ENCODE results near the gene TEX14. TPM values are rescaled to one million over a fixed set of nuclear protein-coding genes. Genes with fewer than 3 reads are reported as not detected.

The TEX14 gene
- total RNA-seq, 1 experiment from 2014 or later = 0.31 TPM

DNA sequence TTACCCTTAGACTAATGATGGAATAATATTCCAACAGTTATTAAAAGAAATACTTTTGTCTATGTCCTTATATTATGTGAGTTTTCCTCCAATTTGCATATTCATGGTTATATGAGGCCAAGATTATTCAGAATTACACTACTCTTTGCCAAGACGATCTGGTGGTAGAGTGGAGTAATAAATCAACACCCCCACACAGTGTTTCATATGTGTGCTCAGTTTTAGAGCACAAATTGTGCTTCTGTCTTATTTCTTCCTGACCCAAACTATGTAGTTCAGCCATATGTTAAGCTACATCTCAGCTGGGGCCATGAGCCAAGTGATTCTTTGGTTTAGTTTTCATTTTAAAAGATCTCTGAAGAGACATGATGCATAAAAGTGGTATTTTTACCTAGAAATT, 37.0 kb upstream of the TEX14 start:
- Mint-ChIP-seq H3K27ac (no peak overlapping the region; a peak in 1 of 7 replicates), H3K4me1 (no peaks in the 10 kb centered on the region), H3K27me3 (ENCODE audit: low read depth) (no peaks in the 10 kb centered on the region; the same call in 1 of the 2 replicates), H3K4me3 (no peak overlapping the region), H3K36me3 (ENCODE audit: insufficient read depth in 1 of 3, low read depth in 3 of 3) (no peaks in the 10 kb centered on the region), H3K9me3 (no peaks in the 10 kb centered on the region)
- Histone ChIP-seq H3K23ac (ENCODE audit: insufficient read length, low read depth, low read length) (no peak overlapping the region), H3K27ac (ENCODE audit: insufficient read length, low read depth, low read length) (no peak overlapping the region), H2AK5ac (ENCODE audit: insufficient read length, low read length) (no peak overlapping the region), H3K27me3 (ENCODE audit: insufficient read depth, low read length) (no peaks in the 10 kb centered on the region), H2BK15ac (ENCODE audit: low read depth, low read length) (no peak overlapping the region), H3T11ph (ENCODE audit: low read length) (no peak overlapping the region), H3K9ac (ENCODE audit: extremely low read depth, insufficient read length, low read length) (no peak overlapping the region), H3K18ac (ENCODE audit: insufficient read length, low read depth, low read length) (no peak overlapping the region), H2AFZ (ENCODE audit: low read length) (no peak overlapping the region), H3K79me2 (ENCODE audit: insufficient read depth, low read length) (no peaks in the 10 kb centered on the region), H4K8ac (replicated peaks; ENCODE audit: insufficient read length, low read depth, low read length) (no peak overlapping the region), H4K91ac (ENCODE audit: insufficient read length, low read depth, low read length) (no peak overlapping the region), H3K4ac (ENCODE audit: low read depth, low read length) (no peak overlapping the region), H3K4me2 (ENCODE audit: insufficient read depth, insufficient read length, low read length) (no peak overlapping the region), H2BK120ac (ENCODE audit: low read depth, low read length, poor library complexity, severe bottlenecking) (no peak overlapping the region), H2BK20ac (ENCODE audit: low read depth, low read length, poor library complexity, severe bottlenecking) (no peak overlapping the region), H3K4me1 (ENCODE audit: insufficient read depth, low read length) (no peaks in the 10 kb centered on the region), H3K14ac (ENCODE audit: insufficient read depth, low read length) (no peak overlapping the region), H4K20me1 (ENCODE audit: control insufficient read depth, insufficient read depth, insufficient read length) (no peaks in the 10 kb centered on the region), H3K56ac (ENCODE audit: insufficient read length, low read depth, low read length) (no peak overlapping the region), H4K5ac (ENCODE audit: insufficient read length, low read depth, low read length) (no peak overlapping the region), H3K9me3 (ENCODE audit: control insufficient read depth, low read depth, low read length) (no peaks in the 10 kb centered on the region), H2BK5ac (ENCODE audit: insufficient read length, low read length) (no peak overlapping the region), H3K23me2 (ENCODE audit: insufficient read length, low read depth, low read length, poor library complexity, severe bottlenecking) (no peaks in the 10 kb centered on the region), H3K79me1 (ENCODE audit: insufficient read depth, low read depth, low read length, poor library complexity, severe bottlenecking) (no peaks in the 10 kb centered on the region), H2BK12ac (ENCODE audit: insufficient read length, low read depth, low read length) (no peak overlapping the region)
- no peak for DNase-seq
- no CpG with 5 or more reads among the region's 1 CpG for WGBS (ENCODE audit: extremely low coverage, insufficient read length, low lambda C conversion rate)
- TF ChIP-seq, protein P1, sequence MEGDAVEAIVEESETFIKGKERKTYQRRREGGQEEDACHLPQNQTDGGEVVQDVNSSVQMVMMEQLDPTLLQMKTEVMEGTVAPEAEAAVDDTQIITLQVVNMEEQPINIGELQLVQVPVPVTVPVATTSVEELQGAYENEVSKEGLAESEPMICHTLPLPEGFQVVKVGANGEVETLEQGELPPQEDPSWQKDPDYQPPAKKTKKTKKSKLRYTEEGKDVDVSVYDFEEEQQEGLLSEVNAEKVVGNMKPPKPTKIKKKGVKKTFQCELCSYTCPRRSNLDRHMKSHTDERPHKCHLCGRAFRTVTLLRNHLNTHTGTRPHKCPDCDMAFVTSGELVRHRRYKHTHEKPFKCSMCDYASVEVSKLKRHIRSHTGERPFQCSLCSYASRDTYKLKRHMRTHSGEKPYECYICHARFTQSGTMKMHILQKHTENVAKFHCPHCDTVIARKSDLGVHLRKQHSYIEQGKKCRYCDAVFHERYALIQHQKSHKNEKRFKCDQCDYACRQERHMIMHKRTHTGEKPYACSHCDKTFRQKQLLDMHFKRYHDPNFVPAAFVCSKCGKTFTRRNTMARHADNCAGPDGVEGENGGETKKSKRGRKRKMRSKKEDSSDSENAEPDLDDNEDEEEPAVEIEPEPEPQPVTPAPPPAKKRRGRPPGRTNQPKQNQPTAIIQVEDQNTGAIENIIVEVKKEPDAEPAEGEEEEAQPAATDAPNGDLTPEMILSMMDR (conservative IDR thresholded peaks at IDR 0.05) = no peak
